H1 (cell line): ENCODE measurements around the gene SPTB. TPM values are rescaled to one million over a fixed set of nuclear protein-coding genes. Genes with fewer than 3 reads are reported as not detected.

ENCODE experiments used
- CTCF ChIA-PET: fragments of 300-600 bp; sonication (Branson Sonifier 250); formaldehyde crosslinking; loops from one replicate; lab custom pipeline; 2021; ENCODE audit not compliant: partially characterized antibody; lab: Charles Lee
- POLR2A ChIA-PET: fragments of 300-600 bp; sonication (Branson Sonifier 250); formaldehyde crosslinking; loops from one replicate; lab custom pipeline; 2021; ENCODE audit warnings: inconsistent platforms; ENCODE audit not compliant: partially characterized antibody; lab: Charles Lee
- DNase-seq, 2 experiments: peaks; one replicate each; pipeline versions ENCODE4 v3.0.0 to v3.0.0-alpha.2; 2010 to 2022; ENCODE audit warnings: low spot score in 2 of 2, low read depth in 1 of 2, mixed read lengths in 1 of 2
- FAIRE-seq: peaks from 2 replicates; lab custom pipeline; 2011; peaks lifted over from hg19 to GRCh38; lab: Jason Lieb, UNC
- H2AFZ ChIP-seq: 2 replicates; pipeline ENCODE4 v1.8.1; 2012; ENCODE audit warnings: low read length, inconsistent platforms
- H2AK5ac ChIP-seq: 2 replicates; pipeline ENCODE4 v1.6.1; 2013; ENCODE audit warnings: low read depth, low read length
- H2BK120ac ChIP-seq: replicated peaks from 2 replicates; pipeline ENCODE3; 2013; ENCODE audit warnings: low read depth, low read length, inconsistent platforms
- H2BK12ac ChIP-seq: 2 replicates; pipeline ENCODE4 v1.6.1; 2013; ENCODE audit warnings: low read depth, low read length
- H2BK15ac ChIP-seq: 2 replicates; pipeline ENCODE4 v1.6.1; 2013; ENCODE audit warnings: low read length
- H2BK20ac ChIP-seq: 2 replicates; pipeline ENCODE4 v1.6.1; 2013; ENCODE audit warnings: low read length
- H2BK5ac ChIP-seq: 2 replicates; pipeline ENCODE4 v1.6.1; 2013; ENCODE audit warnings: low read depth, low read length
- H3K14ac ChIP-seq: 2 replicates; pipeline ENCODE4 v1.6.1; 2013; ENCODE audit warnings: inconsistent platforms; ENCODE audit not compliant: insufficient read length
- H3K18ac ChIP-seq: 2 replicates; pipeline ENCODE4 v1.6.1; 2013; ENCODE audit warnings: low read length; ENCODE audit errors: extremely low read depth
- H3K23ac ChIP-seq: 2 replicates; pipeline ENCODE4 v1.6.1; 2013; ENCODE audit warnings: inconsistent platforms; ENCODE audit not compliant: insufficient read length
- H3K23me2 ChIP-seq: 2 replicates; pipeline ENCODE4 v1.6.1; 2013; ENCODE audit warnings: low read depth, low read length
- H3K27ac ChIP-seq: 2 replicates; pipeline ENCODE4 v1.6.1; 2011; ENCODE audit warnings: low read depth, low read length, inconsistent platforms
- H3K27me3 ChIP-seq, 4 experiments: replicated peaks in 1 of 4; 1 replicate in 1 of 4; 2 replicates in 3 of 4; pipeline versions ENCODE4 v1.6.1 to v1.8.1; 2011 to 2013; ENCODE audit warnings: low read length in 3 of 4, mild to moderate bottlenecking in 3 of 4, inconsistent platforms in 2 of 4, mixed read lengths in 2 of 4, moderate library complexity in 1 of 4; ENCODE audit not compliant: control insufficient read depth in 3 of 4, insufficient read depth in 3 of 4; ENCODE audit errors: extremely low read depth in 1 of 4
- H3K36me3 ChIP-seq, 4 experiments: 2 replicates each; pipeline versions ENCODE4 v1.6.1 to v1.8.1; 2011 to 2013; ENCODE audit warnings: mild to moderate bottlenecking in 4 of 4, low read length in 3 of 4, moderate library complexity in 2 of 4, control low read depth in 1 of 4, inconsistent platforms in 1 of 4; ENCODE audit not compliant: insufficient read depth in 4 of 4, control insufficient read depth in 2 of 4
- H3K4ac ChIP-seq: replicated peaks from 2 replicates; pipeline ENCODE3; 2013; ENCODE audit warnings: low read length, low read depth, mixed read lengths, inconsistent platforms; ENCODE audit not compliant: insufficient read length
- H3K4me1 ChIP-seq, 4 experiments: replicated peaks in 1 of 4; 1 replicate in 1 of 4; 2 replicates in 3 of 4; pipeline versions ENCODE4 v1.6.1 to v1.8.1; 2011 to 2013; ENCODE audit warnings: low read length in 3 of 4, inconsistent platforms in 2 of 4, mixed read lengths in 1 of 4; ENCODE audit not compliant: insufficient read depth in 4 of 4, control insufficient read depth in 3 of 4
- H3K4me2 ChIP-seq, 2 experiments: 2 replicates each; pipeline versions ENCODE4 v1.6.1 to v1.8.1; 2011 to 2013; ENCODE audit warnings: low read depth in 2 of 2, low read length in 2 of 2, control low read depth in 1 of 2, inconsistent platforms in 1 of 2, mild to moderate bottlenecking in 1 of 2; ENCODE audit not compliant: insufficient read depth in 1 of 2
- H3K4me3 ChIP-seq, 4 experiments: fragments of 200-600, 300-600 bp in 1 of 4; sonication (generic), shearing (Covaris generic), sonication (Bioruptor Twin) in 1 of 4; 2 replicates each; pipeline versions ENCODE4 v1.5.1 to v1.8.1; 2011 to 2016; ENCODE audit warnings: low read length in 4 of 4, low read depth in 3 of 4, control low read depth in 2 of 4, inconsistent platforms in 2 of 4, mild to moderate bottlenecking in 2 of 4, mixed read lengths in 1 of 4, moderate library complexity in 1 of 4; ENCODE audit not compliant: insufficient read depth in 2 of 4; ENCODE audit errors: extremely low read depth in 1 of 4
- H3K56ac ChIP-seq: replicated peaks from 2 replicates; pipeline ENCODE3; 2013; ENCODE audit warnings: low read depth, mild to moderate bottlenecking, mixed read lengths, low read length, inconsistent platforms; ENCODE audit not compliant: insufficient read length
- H3K79me1 ChIP-seq: 2 replicates; pipeline ENCODE4 v1.6.1; 2013; ENCODE audit warnings: low read depth, low read length, control low read depth
- H3K79me2 ChIP-seq, 2 experiments: 2 replicates each; pipeline versions ENCODE4 v1.6.1 to v1.8.1; 2012 to 2013; ENCODE audit warnings: low read length in 2 of 2, mild to moderate bottlenecking in 2 of 2, inconsistent platforms in 1 of 2; ENCODE audit not compliant: insufficient read depth in 2 of 2, control insufficient read depth in 1 of 2
- H3K9ac ChIP-seq, 4 experiments: replicated peaks in 1 of 4; 1 replicate in 1 of 4; 2 replicates in 3 of 4; pipeline versions ENCODE4 v1.6.1 to v1.8.1; 2011 to 2013; ENCODE audit warnings: low read depth in 3 of 4, low read length in 3 of 4, control low read depth in 2 of 4, mild to moderate bottlenecking in 2 of 4, moderate library complexity in 2 of 4, inconsistent platforms in 1 of 4; ENCODE audit errors: extremely low read depth in 1 of 4
- H3K9me3 ChIP-seq, 2 experiments: 2 replicates each; pipeline versions ENCODE4 v1.6.1 to v1.8.1; 2012 to 2013; ENCODE audit warnings: mild to moderate bottlenecking in 2 of 2, moderate library complexity in 2 of 2, control low read depth in 1 of 2, inconsistent platforms in 1 of 2, low read depth in 1 of 2, low read length in 1 of 2, mixed read lengths in 1 of 2; ENCODE audit not compliant: insufficient read depth in 2 of 2
- H4K20me1 ChIP-seq, 2 experiments: replicated peaks in 1 of 2; 2 replicates each; pipeline versions ENCODE3 to v1.8.1; 2011 to 2013; ENCODE audit warnings: inconsistent platforms in 2 of 2, low read length in 2 of 2, mild to moderate bottlenecking in 1 of 2; ENCODE audit not compliant: insufficient read depth in 2 of 2, control insufficient read depth in 1 of 2
- H4K5ac ChIP-seq: 2 replicates; pipeline ENCODE4 v1.6.1; 2013; ENCODE audit warnings: low read length, low read depth, mixed read lengths, inconsistent platforms; ENCODE audit not compliant: insufficient read length
- H4K8ac ChIP-seq: 2 replicates; pipeline ENCODE4 v1.8.0; 2013; ENCODE audit warnings: mild to moderate bottlenecking, moderate library complexity, low read length, inconsistent platforms; ENCODE audit not compliant: insufficient read depth; ENCODE audit errors: extremely low read depth
- H4K91ac ChIP-seq: replicated peaks from 2 replicates; pipeline ENCODE3; 2013; ENCODE audit warnings: low read length, mixed read lengths, inconsistent platforms; ENCODE audit not compliant: insufficient read length
- JUND ChIP-seq: IDR thresholded peaks from 2 replicates; pipeline ENCODE4 v1.6.1; 2011; ENCODE audit warnings: mild to moderate bottlenecking, improper control_type of control experiment, low read length
- PHF8 ChIP-seq: fragments of 200-600 bp; sonication (generic); conservative IDR thresholded peaks from 2 replicates; pipeline ENCODE4 v1.7.1; 2012; ENCODE audit warnings: low read depth, mild to moderate bottlenecking, inconsistent platforms, low read length, moderate library complexity
- RAD21 ChIP-seq, 2 experiments: IDR thresholded peaks in 1 of 2; conservative IDR thresholded peaks in 1 of 2; 2 replicates each; pipeline ENCODE4 v1.6.1; 2011; ENCODE audit warnings: low read depth in 2 of 2, low read length in 2 of 2, improper control_type of control experiment in 1 of 2, inconsistent platforms in 1 of 2, mild to moderate bottlenecking in 1 of 2, moderate library complexity in 1 of 2
- SP2 ChIP-seq: IDR thresholded peaks from 2 replicates; pipeline ENCODE4 v1.6.1; 2012; ENCODE audit warnings: mild to moderate bottlenecking, low read length, inconsistent platforms
- TEAD4 ChIP-seq: IDR thresholded peaks from 2 replicates; pipeline ENCODE4 v1.6.1; 2012; ENCODE audit warnings: low read depth, low read length, inconsistent platforms, mixed read lengths
- WGBS, 2 experiments: shearing (Covaris generic) in 1 of 2; methylation state at CpG; one replicate each; pipeline versions ENCODE4 v1.1.6 to v1.1.7; 2013 to 2015; ENCODE audit warnings: low lambda C conversion rate in 2 of 2, mixed read lengths in 2 of 2, inconsistent platforms in 1 of 2, low coverage in 1 of 2, missing lambda C conversion rate in 1 of 2; ENCODE audit not compliant: insufficient replicate concordance in 2 of 2, insufficient coverage in 1 of 2, insufficient read length in 1 of 2; ENCODE audit errors: extremely low coverage in 1 of 2, missing lambda C conversion rate in 1 of 2; 5-methylcytosine and 5-hydroxymethylcytosine counted together
- polyA plus RNA-seq, 7 experiments: library from polyadenylated mRNA; depleted of rRNA in 3 of 7; stranded (reverse) in 5 of 7; unstranded in 2 of 7; fragments of >200 nt in 5 of 7; fragments of 200-250 nt in 2 of 7; gene quantifications; 1 replicate in 5 of 7; 2 replicates in 1 of 7; 4 replicates in 1 of 7; pipeline versions ENCODE4 v1.2.1 to v1.2.3, GENCODE V29; 2011 to 2013; ENCODE audit warnings: missing spikeins in 2 of 7, mixed read lengths in 2 of 7
- total RNA-seq: library from RNA; stranded (reverse); fragmentation: NEBNext Ultra II Directional; extraction: Animal tissue kit (Norgen Biotek cat#: 25700); gene quantifications from 2 replicates; pipeline ENCODE4 v1.2.1, GENCODE V29; 2021
- TF ChIP-seq, protein P1 (sequence below), 3 experiments: IDR thresholded peaks; 1 replicate in 2 of 3; 2 replicates in 1 of 3; pipeline versions ENCODE4 v1.5.1 to v1.6.1; 2011; ENCODE audit warnings: low read length in 3 of 3, mild to moderate bottlenecking in 3 of 3, inconsistent platforms in 2 of 3, low read depth in 1 of 3, moderate library complexity in 1 of 3; ENCODE audit not compliant: insufficient read depth in 1 of 3; ENCODE audit errors: control extremely low read depth in 1 of 3

SPTB gene
- total and polyA plus RNA-seq, 2 of the 8 experiments (the other 6 are each of a cell fraction or from before 2014, with no cell fraction given), result 0.30 to 2.4 TPM

GRCh38 chr14:64800000-64800399, 79.7 kb downstream of the SPTB start:
- no peak overlapping the region for H3K4me3 ChIP-seq
- POLR2A ChIA-PET, result no interaction called here
- H3K4me2 ChIP-seq, result no peak overlapping the region
- H3K36me3 ChIP-seq, result no peaks in the 10 kb centered on the region
- peak overlapping the region; percentile 51; the same call in 1 of the 2 replicates for H4K8ac ChIP-seq
- no peaks in the 10 kb centered on the region for H3K79me1 ChIP-seq
- no peaks in the 10 kb centered on the region for H3K79me2 ChIP-seq
- H2BK15ac ChIP-seq, result no peak overlapping the region
- no peak overlapping the region for H2BK5ac ChIP-seq
- TF ChIP-seq PHF8 (no peak), RAD21 (IDR thresholded peaks at IDR 0.05 in 1 of 2, conservative IDR thresholded peaks at IDR 0.05 in 1 of 2; ENCODE audit: low read depth in 2 of 2, low read length in 2 of 2) (peak; percentile 10 to 37; a peak in 1 of 4 replicates), SP2 (no peak), JUND (no peak), TEAD4 (peak; percentile 93)
- TF ChIP-seq, protein P1, sequence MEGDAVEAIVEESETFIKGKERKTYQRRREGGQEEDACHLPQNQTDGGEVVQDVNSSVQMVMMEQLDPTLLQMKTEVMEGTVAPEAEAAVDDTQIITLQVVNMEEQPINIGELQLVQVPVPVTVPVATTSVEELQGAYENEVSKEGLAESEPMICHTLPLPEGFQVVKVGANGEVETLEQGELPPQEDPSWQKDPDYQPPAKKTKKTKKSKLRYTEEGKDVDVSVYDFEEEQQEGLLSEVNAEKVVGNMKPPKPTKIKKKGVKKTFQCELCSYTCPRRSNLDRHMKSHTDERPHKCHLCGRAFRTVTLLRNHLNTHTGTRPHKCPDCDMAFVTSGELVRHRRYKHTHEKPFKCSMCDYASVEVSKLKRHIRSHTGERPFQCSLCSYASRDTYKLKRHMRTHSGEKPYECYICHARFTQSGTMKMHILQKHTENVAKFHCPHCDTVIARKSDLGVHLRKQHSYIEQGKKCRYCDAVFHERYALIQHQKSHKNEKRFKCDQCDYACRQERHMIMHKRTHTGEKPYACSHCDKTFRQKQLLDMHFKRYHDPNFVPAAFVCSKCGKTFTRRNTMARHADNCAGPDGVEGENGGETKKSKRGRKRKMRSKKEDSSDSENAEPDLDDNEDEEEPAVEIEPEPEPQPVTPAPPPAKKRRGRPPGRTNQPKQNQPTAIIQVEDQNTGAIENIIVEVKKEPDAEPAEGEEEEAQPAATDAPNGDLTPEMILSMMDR (IDR thresholded peaks at IDR 0.05; ENCODE audit: control extremely low read depth in 1 of 3, insufficient read depth in 1 of 3, low read depth in 1 of 3, low read length in 3 of 3), result peak; percentile 47 to 53 (median 51)
- TF ChIP-seq, all 59 proteins: peak for 3
- H3K27ac ChIP-seq, result no peak overlapping the region
- DNase-seq, result no peak
- no peaks in the 10 kb centered on the region for H4K20me1 ChIP-seq
- H2AFZ ChIP-seq, result no peak overlapping the region
- H2BK20ac ChIP-seq, result no peak overlapping the region
- H4K5ac ChIP-seq, result no peak overlapping the region
- no peak overlapping the region for H3K4ac ChIP-seq
- no peak for FAIRE-seq
- H3K9ac ChIP-seq, result no peak overlapping the region; a peak in 1 of 7 replicates
- no peak overlapping the region for H4K91ac ChIP-seq
- no peak overlapping the region for H3K56ac ChIP-seq
- WGBS, 2 experiments, result 79% methylated on average over 3 of the region's 3 CpGs; no CpG with 5 or more reads in 1 of the 2 experiments
- no peak overlapping the region for H2AK5ac ChIP-seq
- H2BK12ac ChIP-seq, result no peak overlapping the region
- no peak overlapping the region for H3K14ac ChIP-seq
- H3K9me3 ChIP-seq, result no peaks in the 10 kb centered on the region
- CTCF ChIA-PET, result interaction anchor here (0.6 to 13.2 kb wide), 44 partner anchors 8 to 283 kb away, joined by 3 to 323 read pairs (median 6); partner anchors contain the start of genes FNTB and SPTB
- no peak overlapping the region for H2BK120ac ChIP-seq
- H3K4me1 ChIP-seq, result no peaks in the 10 kb centered on the region
- no peak overlapping the region for H3K23ac ChIP-seq
- no peaks in the 10 kb centered on the region for H3K23me2 ChIP-seq
- no peak overlapping the region for H3K18ac ChIP-seq
- H3K27me3 ChIP-seq, result no peaks in the 10 kb centered on the region
